HG03469 (cell line): ENCODE data around the gene LAMC1.
"Not testable (repeated sequence)": the region's sequence is repeated elsewhere in the genome, so short reads cannot be mapped to it uniquely, and the experiment has no call there.

Experiments
- ATAC-seq: cut with Tn5 transposase; IDR thresholded peaks from one replicate; pipeline ENCODE4 v1.9.1; 2021; ENCODE audit warnings: mild to moderate bottlenecking, moderate library complexity, moderate number of reproducible peaks; ENCODE audit not compliant: unreplicated experiment

LAMC1 gene

GRCh38 chr1:183143576-183144315 lies 120.5 kb downstream of the LAMC1 start:
- ATAC-seq = no peak

DNA sequence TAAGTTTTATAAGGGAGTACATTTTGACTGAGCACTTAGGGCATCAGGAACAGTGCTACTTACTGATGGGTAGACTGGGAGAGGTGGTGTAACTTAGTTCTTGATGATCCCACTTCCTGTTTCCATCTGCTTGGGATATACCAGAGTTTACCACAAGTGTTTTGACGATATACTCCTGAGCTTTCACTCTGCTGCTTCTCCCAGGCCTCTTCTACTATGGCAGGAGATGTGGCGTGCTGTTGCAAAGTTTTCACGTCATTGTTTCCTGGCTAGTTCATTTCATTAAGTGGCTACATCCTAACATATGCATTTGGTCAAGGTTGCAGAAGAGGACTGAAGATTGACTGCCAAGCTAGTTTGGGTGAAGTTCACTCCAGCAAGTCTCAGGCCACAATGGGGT lies 121.5 kb downstream of the LAMC1 start:
- no peak for ATAC-seq

GRCh38 chr1:183147735-183148134 lies 124.5 kb downstream of the LAMC1 start:
- no peak for ATAC-seq

DNA sequence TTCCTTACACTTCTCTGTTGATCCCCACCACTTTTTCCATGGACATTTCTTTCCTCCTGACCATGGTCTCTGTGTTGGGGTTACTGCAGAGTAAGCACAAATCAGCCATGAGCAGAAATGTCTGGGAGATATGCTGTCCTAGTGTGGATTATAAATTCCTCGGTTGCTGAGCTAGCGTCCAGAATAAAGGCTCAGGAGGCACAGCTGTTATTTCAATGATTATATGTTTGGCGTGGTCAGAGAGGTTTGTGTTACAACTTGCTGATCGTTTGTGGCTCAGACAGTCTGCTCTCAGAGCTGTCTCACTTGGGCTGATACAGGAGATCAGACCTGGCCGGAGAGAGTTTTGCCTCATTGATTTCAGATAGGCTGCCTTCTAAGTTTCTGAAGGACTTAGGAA lies 125.4 kb downstream of the LAMC1 start:
- no peak for ATAC-seq

- ATAC-seq = no peak
Measured at GRCh38 chr1:183149273-183149672, 126.1 kb downstream of the LAMC1 start.

DNA sequence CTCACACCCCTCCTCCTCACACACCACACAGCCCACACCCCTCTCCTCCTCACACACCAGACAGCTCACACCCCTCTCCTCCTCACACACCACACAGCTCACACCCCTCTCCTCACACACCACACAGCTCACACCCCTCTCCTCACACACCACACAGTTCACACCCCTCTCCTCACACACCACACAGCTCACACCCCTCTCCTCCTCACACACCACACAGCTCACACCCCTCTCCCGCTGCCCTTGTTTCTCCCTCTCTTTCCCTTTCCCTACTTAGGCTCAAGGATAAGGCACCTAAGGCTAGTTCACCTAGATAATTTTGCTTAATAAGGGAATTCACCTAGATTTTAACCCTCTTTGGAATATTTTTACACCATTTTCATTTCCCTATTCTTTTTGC lies 126.8 kb downstream of the LAMC1 start:
- ATAC-seq = not testable (repeated sequence)

DNA sequence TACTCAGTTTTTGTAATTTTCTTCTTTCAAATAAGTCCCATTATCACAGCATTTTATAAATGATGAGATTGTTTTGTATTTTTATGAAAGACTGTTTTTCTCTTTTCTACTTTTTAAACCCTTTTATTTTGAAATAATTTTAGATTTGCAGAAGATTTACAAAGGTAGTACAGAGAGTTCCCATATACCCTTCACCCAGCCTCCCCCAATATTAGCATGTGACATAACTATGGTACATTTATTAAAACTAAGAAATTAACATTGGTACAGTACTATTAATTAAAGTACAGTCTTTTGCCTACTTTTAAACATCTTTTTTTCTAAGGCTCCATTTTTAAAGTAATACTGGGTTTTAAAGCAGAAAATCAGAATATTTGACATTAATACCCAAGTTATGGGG lies 127.2 kb downstream of the LAMC1 start:
- ATAC-seq = no peak

DNA sequence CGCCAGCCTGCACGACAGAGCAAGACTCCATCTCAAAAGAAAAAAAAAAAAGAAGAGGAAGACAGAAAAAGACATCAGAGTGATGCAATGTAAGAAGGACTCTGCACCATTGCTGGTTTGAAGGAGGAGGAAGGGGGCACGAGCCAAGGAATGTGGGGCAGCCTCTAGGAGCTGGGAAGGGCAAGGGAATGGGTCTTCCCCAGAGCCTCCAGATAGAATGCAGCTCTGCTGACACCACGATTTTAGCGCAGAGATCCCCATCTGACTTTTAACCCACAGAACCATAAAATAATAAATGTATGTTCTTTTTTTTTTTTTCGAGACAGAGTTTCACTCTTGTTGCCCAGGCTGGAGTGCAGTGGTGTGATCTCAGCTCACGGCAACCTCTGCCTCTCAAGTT lies 129.0 kb downstream of the LAMC1 start:
- no peak for ATAC-seq

DNA sequence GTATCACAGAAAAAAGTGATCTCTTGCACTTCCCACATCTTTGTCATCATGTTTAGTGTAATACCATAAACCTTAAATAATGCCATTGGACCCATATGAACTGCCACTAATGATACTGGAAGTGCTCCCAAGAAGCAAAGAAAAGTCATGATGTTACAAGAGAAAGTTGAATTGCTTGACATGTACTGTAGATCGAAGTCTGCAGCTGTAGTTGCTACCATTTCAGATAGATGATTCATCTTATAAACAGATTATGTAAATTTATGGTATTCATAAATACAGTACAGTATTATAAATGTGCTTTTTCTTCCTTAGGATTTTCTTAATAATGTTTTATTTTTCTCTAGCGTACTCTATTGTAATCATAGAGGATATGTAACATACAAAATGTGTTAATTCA lies 132.7 kb downstream of the LAMC1 start:
- no peak for ATAC-seq

DNA sequence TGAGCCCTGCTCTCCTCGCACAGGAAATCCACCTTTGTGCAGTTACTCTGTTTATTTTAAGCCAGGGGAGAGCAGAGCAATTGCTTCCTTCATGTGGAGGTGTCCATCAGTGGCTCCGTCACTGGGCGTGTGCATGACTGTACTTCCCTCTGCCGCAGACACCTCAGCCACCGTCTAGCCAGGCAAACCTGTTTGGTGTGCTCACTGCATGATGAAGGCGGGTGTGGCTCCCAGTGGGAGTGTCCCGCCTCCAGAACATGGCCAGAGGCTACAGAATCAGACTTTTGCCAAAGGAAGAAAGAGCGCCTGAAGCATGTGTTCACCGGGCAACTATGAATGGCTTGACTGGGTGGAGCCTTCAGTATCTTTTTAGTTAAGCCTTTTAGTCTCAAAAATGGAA lies 136.7 kb downstream of the LAMC1 start:
- ATAC-seq = no peak

DNA sequence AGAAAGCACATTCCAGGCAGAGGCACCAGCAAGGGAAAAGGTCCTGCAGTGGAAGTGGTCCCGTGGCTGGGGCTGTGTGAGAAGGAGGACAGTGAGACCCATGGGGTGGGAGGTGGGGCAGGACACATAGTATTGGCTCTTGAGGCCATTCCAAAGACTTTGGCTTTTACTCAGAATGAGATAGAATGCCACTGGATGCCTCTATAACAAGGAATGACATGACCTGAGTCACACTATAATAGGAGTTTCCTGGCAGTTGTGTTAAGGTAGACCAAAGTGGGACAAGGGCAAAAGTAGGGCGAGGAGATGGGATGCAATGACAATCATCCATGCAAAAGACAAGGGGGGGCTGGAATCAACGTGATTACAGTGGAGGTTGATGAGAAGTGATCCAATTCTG lies 138.2 kb downstream of the LAMC1 start:
- no peak for ATAC-seq

- no peak for ATAC-seq
Measured at GRCh38 chr1:183163316-183163715, 140.1 kb downstream of the LAMC1 start.

DNA sequence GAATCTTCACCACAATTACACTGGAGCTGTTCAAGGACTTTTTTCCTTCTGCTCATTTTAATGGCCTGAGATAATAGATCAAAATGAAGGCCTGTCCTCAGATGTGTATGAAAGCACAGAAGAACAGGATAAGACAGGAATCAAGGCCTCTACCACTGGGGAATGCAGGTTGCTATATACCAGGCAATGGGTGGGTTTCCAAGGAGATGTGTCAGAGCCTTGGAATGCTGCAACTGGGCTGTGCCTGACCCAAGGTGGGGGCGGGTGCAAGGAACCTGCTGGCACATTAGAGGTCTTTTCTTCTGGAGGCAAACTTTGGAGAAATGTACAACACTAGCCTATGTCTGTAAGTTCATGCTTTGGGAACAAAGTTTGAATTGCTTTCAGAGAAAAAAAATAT lies 141.1 kb downstream of the LAMC1 start:
- no peak for ATAC-seq

GRCh38 chr1:183164963-183165362 lies 141.7 kb downstream of the LAMC1 start:
- ATAC-seq = no peak

DNA sequence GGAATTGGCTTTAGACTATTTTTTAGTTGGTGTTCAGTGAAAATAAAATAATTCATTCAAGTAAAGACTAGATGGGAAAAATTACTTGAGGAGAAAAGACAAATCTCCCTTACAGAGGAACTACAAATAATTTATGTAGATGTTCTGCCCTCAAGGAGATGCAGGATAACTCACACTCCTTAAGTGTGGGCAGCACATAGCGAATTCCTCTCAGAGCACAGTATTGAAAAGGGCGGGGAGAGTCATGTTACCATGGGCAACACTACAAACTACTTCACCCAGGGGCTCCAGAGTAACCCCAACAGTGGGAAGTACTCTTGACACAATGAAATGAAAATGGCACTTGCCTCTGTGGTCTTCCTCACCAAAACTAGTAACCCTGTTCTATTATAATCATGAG lies 142.2 kb downstream of the LAMC1 start:
- ATAC-seq = no peak

DNA sequence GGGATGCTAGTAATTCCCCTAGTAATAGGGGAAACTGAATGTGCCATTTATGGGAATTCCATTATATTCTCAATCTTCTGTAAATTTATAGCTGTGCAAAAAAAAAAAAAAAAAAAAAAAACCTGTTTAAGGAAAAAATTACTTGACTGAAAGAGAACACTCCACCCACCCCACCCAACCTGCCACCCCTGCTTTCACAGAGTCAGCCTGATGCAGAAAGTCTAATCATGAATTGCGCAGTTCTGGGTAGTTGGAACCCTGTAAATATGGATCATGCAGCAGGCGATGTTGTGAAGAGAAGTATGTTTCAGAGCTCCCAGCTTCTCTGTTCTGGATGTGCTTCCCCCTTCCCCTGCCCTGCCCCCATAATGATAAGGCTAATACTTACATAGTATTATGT lies 143.2 kb downstream of the LAMC1 start:
- no peak for ATAC-seq

DNA sequence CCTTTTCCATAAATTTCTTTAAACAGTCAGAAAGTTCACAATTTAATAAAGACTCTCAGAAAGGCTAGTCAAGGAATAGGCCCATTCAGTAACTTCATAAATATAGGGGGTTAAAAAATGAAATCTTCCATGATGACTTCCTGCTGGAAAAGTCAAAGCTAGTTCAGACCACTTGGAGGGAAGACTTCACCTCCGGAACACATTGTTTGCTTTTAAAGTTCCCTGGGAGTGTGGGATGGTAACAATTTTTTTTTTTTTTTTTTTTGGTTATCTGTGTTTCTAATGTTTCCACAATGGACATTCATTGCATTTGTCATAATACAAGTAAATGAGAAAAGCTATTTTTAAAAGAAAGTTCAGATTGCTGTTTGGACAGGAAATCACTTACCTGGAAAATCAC lies 144.5 kb downstream of the LAMC1 start:
- no peak for ATAC-seq

GRCh38 chr1:183168308-183168707 lies 145.1 kb downstream of the LAMC1 start:
- no peak for ATAC-seq

GRCh38 chr1:183173828-183174227 lies 150.6 kb downstream of the LAMC1 start:
- ATAC-seq = no peak

GRCh38 chr1:183175631-183176030 lies 152.4 kb downstream of the LAMC1 start:
- no peak for ATAC-seq

- ATAC-seq = no peak
Measured at GRCh38 chr1:183178545-183178944, 155.3 kb downstream of the LAMC1 start.

GRCh38 chr1:183179033-183179432 lies 155.8 kb downstream of the LAMC1 start:
- ATAC-seq = no peak

GRCh38 chr1:183180218-183180617 lies 157.0 kb downstream of the LAMC1 start:
- no peak for ATAC-seq
